NCI-H748 treated with DMSO at 0.1 percent for 48 hours (cell line): ENCODE data around the gene HOXB2.

Experiments used
- DNase-seq: peaks from one replicate; lab custom pipeline; 2025; lab: John Stamatoyannopoulos, UW

HOXB2 gene

DNA sequence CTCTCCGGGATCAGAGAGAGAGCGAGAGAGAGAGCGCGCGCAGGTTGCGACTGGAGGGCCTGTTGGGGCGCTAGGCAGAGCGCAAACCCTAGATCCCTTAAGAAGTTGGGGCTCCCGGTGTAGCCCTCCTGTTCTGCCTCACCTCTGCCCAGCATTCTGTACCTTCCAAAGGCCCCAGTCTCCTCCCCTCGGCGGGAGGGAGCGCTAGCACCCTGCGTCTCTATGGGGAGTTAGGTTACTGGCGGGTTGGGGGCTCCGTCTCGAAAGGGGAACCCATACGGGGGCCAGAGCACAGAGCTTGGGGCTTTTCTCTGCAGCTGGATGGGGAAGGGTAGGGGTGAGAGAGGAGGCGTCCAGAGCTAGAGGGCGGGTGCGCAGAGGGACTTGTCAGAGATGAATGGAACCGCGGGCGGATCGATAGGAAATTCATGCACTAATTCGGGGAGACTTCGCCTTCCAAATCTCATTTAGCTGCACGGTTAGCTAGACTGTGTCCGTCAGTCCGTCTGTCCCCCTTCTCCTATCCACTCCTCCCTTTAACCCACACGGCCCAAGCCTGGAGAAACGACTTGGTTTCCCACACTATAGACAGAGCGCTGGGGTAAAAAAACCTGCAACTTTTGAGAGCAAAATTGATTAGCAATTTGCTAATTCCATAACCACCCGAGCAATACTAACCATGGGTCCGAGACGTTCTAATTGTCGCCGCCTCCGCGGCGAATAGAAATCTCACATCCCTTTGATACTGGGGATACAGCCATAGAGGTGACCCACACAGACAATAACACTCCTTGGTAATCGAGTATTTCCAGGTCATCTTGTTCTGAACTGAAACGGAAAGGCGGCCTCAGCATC lies 33.9 kb upstream of the HOXB2 start:
- DNase-seq, result no peak

- DNase-seq, result peak; percentile 65
Observed at GRCh38 chr17:48577946-48578615, 33.2 kb upstream of the HOXB2 start, which contains the start of gene HOXB4. Gene HOXB4 (minus strand): TSS chr17:48578350. CDS start chr17:48578319, 31 bp downstream.

DNA sequence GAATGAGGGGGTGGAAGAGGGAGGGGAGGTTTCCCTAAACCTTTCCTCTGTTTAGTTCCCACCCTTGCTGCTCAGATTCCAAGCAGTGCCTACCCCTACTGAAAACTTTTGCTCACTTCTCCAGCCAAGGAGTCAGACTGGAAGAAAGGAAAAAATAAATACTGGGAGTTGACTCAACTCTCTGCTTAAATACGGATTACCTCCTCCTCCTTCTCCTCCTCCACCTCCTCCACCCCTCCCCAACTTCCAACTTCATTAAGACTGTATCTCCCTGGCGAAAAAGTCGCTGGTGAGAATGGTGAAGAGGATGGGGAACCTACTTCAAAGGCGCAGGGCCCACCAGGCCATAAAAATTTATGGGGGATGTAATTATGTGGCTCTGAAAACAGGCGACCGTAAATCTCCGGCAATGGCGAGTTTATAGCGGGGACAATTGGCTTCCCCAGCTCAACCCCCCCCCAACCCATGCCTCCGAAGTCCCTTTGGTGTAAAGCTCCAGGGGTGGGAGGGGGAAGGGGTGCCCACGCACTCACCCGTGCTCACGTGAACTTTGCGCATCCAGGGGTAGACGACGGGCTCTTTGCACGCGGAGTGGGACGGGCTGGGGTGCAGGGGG lies 32.5 kb upstream of the HOXB2 start:
- no peak for DNase-seq

DNA sequence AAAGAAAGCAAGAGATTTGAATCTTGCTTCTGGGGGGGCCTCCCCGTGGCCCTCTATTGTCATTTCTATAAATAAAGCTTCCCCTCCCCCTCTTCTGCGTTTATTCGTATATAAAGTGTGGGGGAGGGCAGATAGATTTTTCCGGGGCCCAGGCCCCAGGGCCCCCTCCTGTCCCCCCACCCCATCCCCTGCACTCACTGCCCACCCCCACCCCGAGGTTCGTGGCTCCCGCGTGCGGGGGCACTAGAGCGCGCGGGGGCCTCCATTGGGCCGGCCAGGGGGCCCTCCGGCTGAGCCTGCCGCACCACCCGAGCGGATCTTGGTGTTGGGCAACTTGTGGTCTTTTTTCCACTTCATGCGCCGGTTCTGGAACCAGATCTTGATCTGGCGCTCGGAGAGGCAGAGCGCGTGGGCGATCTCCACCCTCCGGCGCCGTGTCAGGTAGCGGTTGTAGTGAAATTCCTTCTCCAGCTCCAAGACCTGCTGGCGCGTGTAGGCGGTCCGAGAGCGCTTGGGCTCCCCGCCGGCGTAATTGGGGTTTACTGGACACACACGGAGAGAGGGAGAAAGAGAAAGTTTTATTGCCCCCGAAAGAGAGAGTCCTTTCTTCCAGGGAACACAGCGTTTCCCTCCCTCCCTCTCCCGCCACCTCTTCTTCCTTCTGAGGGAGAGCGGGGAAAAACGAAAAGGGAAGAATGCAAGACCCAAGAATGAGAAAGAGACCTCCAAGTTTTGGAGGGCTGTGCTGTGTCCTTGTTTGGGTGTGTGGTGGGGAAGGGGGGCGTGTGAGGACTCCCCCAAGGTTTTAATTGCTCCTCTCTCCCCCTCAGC lies 31.8 kb upstream of the HOXB2 start:
- DNase-seq, result no peak

- no peak for DNase-seq
Observed at GRCh38 chr17:48575673-48576478, 31.0 kb upstream of the HOXB2 start.

GRCh38 chr17:48575066-48575582 lies 30.2 kb upstream of the HOXB2 start:
- no peak for DNase-seq

GRCh38 chr17:48574505-48575065 lies 29.7 kb upstream of the HOXB2 start:
- DNase-seq, result no peak

- no peak for DNase-seq
Observed at GRCh38 chr17:48571826-48572417, 27.0 kb upstream of the HOXB2 start.

DNA sequence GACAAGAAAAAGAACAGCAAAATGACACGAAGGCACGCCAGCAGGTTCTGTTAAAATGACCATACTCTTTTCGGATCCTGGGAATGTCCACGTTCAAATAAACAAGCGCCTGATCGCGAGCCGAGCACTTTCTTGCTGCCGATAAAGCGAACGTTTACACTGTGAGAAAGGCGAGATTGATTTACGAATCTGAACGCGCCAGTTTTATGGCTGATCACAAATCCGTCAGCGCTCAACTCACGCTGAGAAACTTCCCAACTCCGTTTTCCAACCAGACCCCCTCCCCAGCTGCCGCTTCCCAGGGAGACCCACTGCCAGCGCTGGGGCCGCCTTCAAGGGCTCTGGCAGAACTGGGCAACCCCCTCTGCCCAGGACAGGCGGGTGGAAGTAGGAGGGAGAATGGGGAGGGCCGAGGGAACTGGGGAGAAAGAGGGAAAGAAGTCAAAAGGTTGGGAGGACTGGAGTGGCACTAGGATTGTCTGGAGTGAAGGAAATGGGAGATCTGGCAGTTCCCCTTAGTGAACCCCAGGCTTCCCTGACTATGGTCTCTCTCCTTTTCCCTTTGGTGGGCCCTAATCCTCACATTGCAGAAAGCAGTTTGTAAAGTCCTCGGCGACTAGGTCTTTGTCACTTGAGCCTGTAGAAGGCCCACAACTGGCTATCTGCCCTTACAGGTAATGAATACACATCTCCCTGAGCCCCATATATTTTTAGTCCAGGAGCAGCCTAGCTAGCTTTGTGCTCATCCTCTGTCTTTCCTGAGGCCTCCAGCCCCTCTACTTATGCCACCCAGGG lies 26.3 kb upstream of the HOXB2 start:
- no peak for DNase-seq

DNA sequence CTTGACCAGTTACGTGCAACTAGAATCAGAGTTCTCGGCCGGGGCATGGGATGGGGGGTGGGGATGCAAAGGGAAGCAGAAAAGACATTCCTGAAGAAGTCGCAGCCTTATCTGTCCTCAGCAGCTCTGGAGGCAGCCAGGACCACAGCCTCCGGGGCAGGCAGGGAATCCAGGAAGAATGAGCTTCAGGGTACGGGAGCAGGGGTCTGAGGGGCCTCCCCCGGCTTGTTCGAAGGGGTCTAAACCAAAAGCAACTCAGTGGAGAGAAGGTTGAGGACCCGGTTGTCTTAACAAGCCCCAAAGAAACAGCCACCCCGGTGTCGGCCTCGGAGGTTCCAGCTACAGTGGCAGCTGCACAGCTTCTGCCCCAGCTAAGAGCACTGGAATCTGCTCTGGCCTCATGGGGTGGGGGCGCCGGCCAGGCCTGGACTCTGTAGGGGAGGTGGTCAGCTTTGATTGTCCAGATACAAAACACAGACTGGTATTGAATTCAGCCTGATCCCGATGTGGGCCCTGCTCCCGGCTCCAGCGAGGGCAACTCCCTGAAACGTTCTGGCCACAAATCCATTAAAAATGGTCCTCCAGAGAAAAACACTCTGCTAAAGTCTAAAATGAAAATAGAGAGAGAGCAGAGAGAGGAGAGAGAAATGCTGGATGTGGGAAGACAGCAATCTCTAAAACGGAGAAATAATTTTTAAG lies 25.6 kb upstream of the HOXB2 start:
- no peak for DNase-seq

DNA sequence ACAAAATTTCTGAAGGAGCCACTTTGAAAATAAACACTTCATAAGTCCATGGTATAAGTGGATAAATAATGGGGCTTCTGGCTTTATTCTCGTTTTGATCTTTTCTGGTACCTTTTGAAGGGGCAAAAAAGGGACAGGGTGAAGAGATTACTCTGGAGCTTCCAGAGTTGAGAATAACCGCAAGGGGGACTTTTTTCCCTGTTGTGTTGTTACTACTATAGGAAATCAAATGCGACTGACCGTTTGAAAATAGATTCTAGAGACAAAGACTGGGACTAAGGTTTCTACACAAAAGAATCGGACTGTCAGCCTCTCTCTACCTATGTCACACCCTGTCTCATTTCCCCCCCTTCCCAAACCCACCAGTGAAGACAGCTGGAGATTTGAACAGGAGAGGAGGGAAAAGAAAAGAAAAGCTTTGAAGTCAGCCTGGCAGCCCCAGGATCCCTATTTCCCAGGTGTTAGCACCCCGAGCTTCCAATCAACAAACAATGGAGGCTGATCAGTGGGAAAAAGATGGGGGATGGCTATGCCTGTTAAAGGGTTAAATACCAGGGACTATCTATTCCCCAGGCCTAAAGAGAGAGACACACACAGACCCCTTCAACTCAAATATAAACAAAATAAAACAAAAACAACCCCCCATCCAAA lies 24.9 kb upstream of the HOXB2 start:
- DNase-seq, result no peak

- DNase-seq, result no peak
Observed at GRCh38 chr17:48569240-48569582, 24.3 kb upstream of the HOXB2 start.

DNA sequence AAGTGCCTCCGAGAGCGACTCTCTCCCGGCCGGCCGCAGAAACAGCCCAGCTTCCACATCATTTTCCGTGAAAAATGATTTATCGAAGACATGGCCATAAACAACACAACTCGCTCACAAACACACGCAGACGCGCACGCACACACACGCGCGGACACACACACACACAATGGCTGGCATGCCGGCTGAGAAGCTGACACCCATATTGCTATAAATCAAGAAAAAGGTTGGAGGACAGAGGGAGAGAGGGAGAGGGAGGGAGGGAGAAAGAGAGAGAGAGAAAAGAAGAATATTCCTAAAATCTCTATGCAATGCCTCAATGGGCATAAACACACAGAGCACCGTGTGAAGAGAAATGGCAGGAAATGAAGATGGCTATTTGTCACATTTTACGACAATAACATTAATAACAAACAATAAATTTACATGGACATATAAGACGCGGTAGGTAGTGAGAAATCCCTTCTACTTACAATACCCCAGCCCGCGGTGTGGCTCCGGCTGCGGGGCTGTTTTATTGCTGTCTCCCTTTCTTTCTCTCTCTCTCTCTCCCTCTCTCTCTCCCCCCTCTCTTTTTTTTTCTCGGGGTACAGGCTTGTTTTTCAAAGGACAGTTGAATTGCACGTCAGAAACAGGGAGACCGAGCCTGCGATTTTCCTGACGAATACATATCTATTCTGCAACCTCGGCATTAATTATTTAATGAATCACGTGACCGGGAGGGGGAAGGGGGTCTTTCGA lies 23.8 kb upstream of the HOXB2 start:
- no peak for DNase-seq

- no peak for DNase-seq
Observed at GRCh38 chr17:48567646-48568354, 22.9 kb upstream of the HOXB2 start.

DNA sequence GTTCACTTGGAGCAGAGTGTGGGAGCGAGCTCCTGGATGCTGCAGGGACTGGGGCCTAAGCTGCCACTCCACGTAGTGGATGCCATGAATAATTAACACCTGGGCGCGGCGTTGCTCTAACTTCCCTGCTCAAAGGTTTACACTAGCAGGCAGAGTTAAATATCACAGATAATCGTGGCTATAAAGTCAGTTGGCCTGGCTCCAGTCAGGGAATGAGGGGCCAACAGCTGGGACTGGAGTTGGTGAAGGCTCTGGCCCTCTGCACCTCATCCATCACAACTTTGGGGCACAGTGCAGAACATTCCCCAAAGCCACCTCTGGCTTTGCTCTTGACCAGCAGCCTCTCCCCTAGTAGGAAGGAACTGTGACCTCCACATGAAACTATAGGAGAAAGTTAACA lies 22.3 kb upstream of the HOXB2 start:
- DNase-seq, result no peak

DNA sequence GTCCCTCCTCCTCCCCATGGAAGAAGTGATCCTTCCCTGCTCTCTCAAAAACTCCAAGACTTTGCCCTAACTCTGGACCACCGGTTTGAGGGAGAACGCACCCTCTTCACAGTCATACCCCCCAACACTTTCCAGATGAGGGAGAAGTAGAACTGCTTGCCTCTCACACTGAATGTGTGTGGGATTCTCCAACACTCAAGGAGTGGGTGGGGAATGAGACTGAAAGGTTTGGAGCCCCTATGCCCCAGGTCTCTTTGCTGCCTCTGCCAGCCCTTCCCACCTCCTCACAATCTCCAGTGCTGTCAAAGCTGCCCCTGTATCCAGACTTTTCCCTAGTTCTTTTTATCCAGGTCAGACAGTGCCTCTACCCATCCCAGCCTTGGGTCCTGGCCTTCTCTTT lies 21.8 kb upstream of the HOXB2 start:
- no peak for DNase-seq
